ENCODE data around the gene TMEM150C.

- no peak for TF ChIP-seq CTCF (IDR thresholded peaks at IDR 0.05; ENCODE audit: insufficient read depth, low read depth, low read length)
- no peak for TF ChIP-seq EZH2 (IDR thresholded peaks at IDR 0.05; ENCODE audit: insufficient read depth, low read length)
Observed at GRCh38 chr4:82561786-82562563, at the start of gene TMEM150C.
